ENCODE measurements around the gene INHBA.

- TF ChIP-seq EZH2 (IDR thresholded peaks at IDR 0.05; ENCODE audit: low read depth) (no peak), CTCF (conservative IDR thresholded peaks at IDR 0.05) (no peak)
These were observed 4.8 kb downstream of the INHBA start for GRCh38 chr7:41698114-41698513.

All from PC-9 (cell line).